ENCODE measurements around the gene FSTL4.

FSTL4 gene

DNA sequence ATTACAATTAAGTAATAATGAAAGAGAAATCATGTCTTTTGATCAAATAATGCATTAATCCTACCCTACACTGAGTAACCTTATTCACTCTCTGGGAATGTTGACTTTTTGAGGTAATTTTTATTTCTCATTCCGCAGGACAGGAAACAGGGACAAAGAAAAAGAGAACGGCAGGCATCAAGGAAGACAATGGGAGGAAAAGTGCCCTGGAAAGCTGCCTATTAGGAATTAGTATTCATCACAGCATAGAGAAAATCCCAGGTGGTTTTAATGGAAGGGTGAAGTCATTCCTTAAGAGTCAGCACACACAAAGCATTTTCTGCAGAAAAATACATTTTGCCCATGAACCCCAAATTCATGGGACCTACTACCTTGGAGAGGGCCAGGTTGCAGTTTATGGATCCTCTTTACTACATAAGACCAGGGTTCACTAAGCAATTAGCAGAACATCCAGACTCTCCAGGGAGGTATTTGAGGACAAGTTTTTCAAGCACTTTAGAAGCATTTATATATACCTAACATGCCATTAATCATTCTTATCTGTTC, 9.4 kb downstream of the FSTL4 start:
- no peaks in the 10 kb centered on the region for H3K27me3 ChIP-seq (replicated peaks; ENCODE audit: insufficient read depth, low read length)
- DNase-seq, result no peak
- no peaks in the 10 kb centered on the region for H3F3A ChIP-seq (ENCODE audit: insufficient read depth, low read length)
- H3K9me2 ChIP-seq (replicated peaks; ENCODE audit: insufficient read depth, low read length), result no peaks in the 10 kb centered on the region
- H4K20me1 ChIP-seq (ENCODE audit: insufficient read depth, low read length), result no peaks in the 10 kb centered on the region
- H3K4me1 ChIP-seq (ENCODE audit: low read length), result no peaks in the 10 kb centered on the region; the same call in 1 of the 2 replicates
- no peak overlapping the region for H3K4me3 ChIP-seq (ENCODE audit: low read length)
- H3K27ac ChIP-seq (ENCODE audit: low read length), result no peak overlapping the region
- H3K9ac ChIP-seq (ENCODE audit: low read length), result no peak overlapping the region
- no peak overlapping the region for H2AFZ ChIP-seq (ENCODE audit: low read length)
- TF ChIP-seq, protein P1, sequence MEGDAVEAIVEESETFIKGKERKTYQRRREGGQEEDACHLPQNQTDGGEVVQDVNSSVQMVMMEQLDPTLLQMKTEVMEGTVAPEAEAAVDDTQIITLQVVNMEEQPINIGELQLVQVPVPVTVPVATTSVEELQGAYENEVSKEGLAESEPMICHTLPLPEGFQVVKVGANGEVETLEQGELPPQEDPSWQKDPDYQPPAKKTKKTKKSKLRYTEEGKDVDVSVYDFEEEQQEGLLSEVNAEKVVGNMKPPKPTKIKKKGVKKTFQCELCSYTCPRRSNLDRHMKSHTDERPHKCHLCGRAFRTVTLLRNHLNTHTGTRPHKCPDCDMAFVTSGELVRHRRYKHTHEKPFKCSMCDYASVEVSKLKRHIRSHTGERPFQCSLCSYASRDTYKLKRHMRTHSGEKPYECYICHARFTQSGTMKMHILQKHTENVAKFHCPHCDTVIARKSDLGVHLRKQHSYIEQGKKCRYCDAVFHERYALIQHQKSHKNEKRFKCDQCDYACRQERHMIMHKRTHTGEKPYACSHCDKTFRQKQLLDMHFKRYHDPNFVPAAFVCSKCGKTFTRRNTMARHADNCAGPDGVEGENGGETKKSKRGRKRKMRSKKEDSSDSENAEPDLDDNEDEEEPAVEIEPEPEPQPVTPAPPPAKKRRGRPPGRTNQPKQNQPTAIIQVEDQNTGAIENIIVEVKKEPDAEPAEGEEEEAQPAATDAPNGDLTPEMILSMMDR (IDR thresholded peaks at IDR 0.05; ENCODE audit: low read length), result no peak
- no peak for TF ChIP-seq EZH2 (optimal IDR thresholded peaks at IDR 0.05; ENCODE audit: low read depth, low read length)
- no peak for TF ChIP-seq EZH2phosphoT487 (IDR thresholded peaks at IDR 0.05; ENCODE audit: low read length)
- no peak overlapping the region for H3K4me2 ChIP-seq (ENCODE audit: low read depth, low read length)
- no peaks in the 10 kb centered on the region for H3K36me3 ChIP-seq (replicated peaks; ENCODE audit: insufficient read depth, low read length)
- no peaks in the 10 kb centered on the region for H3K9me3 ChIP-seq (replicated peaks; ENCODE audit: insufficient read depth, low read length)
- H3K79me2 ChIP-seq (ENCODE audit: low read length), result no peaks in the 10 kb centered on the region

DNA sequence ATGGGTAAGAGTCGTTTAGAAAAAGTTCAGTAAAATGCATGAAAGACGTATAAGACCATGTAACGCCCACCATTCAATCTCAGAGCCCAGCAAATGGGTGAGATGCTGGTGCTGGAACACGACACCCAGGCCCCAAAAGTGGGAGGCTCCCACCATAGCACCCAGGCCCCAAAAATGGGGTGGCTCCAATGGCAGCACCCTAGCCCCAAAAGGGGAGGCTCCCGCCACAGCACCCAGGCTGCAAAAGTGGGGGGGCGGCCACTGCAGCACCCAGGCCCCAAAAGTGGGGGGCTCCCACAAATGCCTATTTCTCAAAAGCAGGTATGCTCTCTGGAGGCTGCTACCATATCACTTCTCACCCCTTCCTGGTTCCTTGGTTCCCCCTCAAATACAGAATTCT, 12.7 kb downstream of the FSTL4 start:
- no peak overlapping the region for H3K4me2 ChIP-seq (ENCODE audit: low read depth, low read length)
- H3K9me3 ChIP-seq (replicated peaks; ENCODE audit: insufficient read depth, low read length), result no peaks in the 10 kb centered on the region
- no peak overlapping the region for H2AFZ ChIP-seq (ENCODE audit: low read length)
- no peak overlapping the region for H3K4me3 ChIP-seq (ENCODE audit: low read length)
- TF ChIP-seq EZH2 (optimal IDR thresholded peaks at IDR 0.05; ENCODE audit: low read depth, low read length), result no peak
- TF ChIP-seq EZH2phosphoT487 (IDR thresholded peaks at IDR 0.05; ENCODE audit: low read length), result no peak
- TF ChIP-seq, protein P1 (IDR thresholded peaks at IDR 0.05; ENCODE audit: low read length), result no peak
- no peaks in the 10 kb centered on the region; the same call in 1 of the 2 replicates for H3K4me1 ChIP-seq (ENCODE audit: low read length)
- no peaks in the 10 kb centered on the region for H3K36me3 ChIP-seq (replicated peaks; ENCODE audit: insufficient read depth, low read length)
- H3K9ac ChIP-seq (ENCODE audit: low read length), result no peak overlapping the region
- no peaks in the 10 kb centered on the region for H3K79me2 ChIP-seq (ENCODE audit: low read length)
- H4K20me1 ChIP-seq (ENCODE audit: insufficient read depth, low read length), result no peaks in the 10 kb centered on the region
- H3K9me2 ChIP-seq (replicated peaks; ENCODE audit: insufficient read depth, low read length), result no peaks in the 10 kb centered on the region
- DNase-seq, result no peak
- H3K27me3 ChIP-seq (replicated peaks; ENCODE audit: insufficient read depth, low read length), result no peaks in the 10 kb centered on the region
- no peak overlapping the region for H3K27ac ChIP-seq (ENCODE audit: low read length)
- H3F3A ChIP-seq (ENCODE audit: insufficient read depth, low read length), result no peaks in the 10 kb centered on the region

DNA sequence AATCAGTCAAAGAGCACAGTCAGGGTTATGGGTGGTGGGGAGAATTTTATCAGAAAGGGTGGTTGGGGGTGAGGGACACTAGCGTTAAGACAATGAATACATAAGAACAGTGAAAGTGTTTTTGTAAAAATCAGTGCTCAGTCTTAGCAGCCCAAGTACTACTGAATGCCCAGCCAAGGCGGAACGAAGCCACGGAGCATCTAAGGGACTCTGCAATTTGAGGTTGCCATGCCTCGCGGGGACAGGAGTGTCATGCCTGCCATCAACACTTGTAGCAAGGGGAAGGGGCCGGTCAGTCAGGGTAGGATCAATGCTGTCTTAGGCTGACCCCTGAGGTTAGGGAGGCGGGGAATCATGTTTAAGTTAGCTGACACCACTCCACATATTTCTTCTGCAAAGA, 13.3 kb downstream of the FSTL4 start:
- Histone ChIP-seq H3K79me2 (ENCODE audit: low read length) (no peaks in the 10 kb centered on the region), H3K9ac (ENCODE audit: low read length) (no peak overlapping the region), H3K4me2 (ENCODE audit: low read depth, low read length) (no peak overlapping the region), H3K4me3 (ENCODE audit: low read length) (no peak overlapping the region), H3K9me2 (replicated peaks; ENCODE audit: insufficient read depth, low read length) (no peaks in the 10 kb centered on the region), H4K20me1 (ENCODE audit: insufficient read depth, low read length) (no peaks in the 10 kb centered on the region), H2AFZ (ENCODE audit: low read length) (no peak overlapping the region), H3K4me1 (ENCODE audit: low read length) (no peaks in the 10 kb centered on the region; the same call in 1 of the 2 replicates), H3K36me3 (replicated peaks; ENCODE audit: insufficient read depth, low read length) (no peaks in the 10 kb centered on the region), H3K27ac (ENCODE audit: low read length) (no peak overlapping the region), H3F3A (ENCODE audit: insufficient read depth, low read length) (no peaks in the 10 kb centered on the region), H3K9me3 (replicated peaks; ENCODE audit: insufficient read depth, low read length) (no peaks in the 10 kb centered on the region), H3K27me3 (replicated peaks; ENCODE audit: insufficient read depth, low read length) (no peaks in the 10 kb centered on the region)
- DNase-seq, result no peak
- TF ChIP-seq EZH2phosphoT487 (IDR thresholded peaks at IDR 0.05; ENCODE audit: low read length) (no peak), EZH2 (optimal IDR thresholded peaks at IDR 0.05; ENCODE audit: low read depth, low read length) (no peak)
- TF ChIP-seq, protein P1 (IDR thresholded peaks at IDR 0.05; ENCODE audit: low read length), result no peak
